Pancreas (tissue), 10 donors: Measurements from ENCODE around the gene STRBP. TPM values are rescaled to one million over a fixed set of nuclear protein-coding genes. Genes with fewer than 3 reads are reported as not detected.

Experiments
- ATAC-seq, 4 donors: fragments of 200-7000 bp; cut with Tn5 transposase; one replicate each; pipeline versions ENCODE4 v1.8.0 to v1.9.1; 2020; ENCODE audit warnings: mild to moderate bottlenecking in 4 of 4, moderate library complexity in 4 of 4
- DNase-seq, 6 donors: peaks; one replicate each; pipeline ENCODE4 v3.0.0-alpha.2; 2020
- FAIRE-seq: peaks from 2 replicates; lab custom pipeline; 2012; peaks lifted over from hg19 to GRCh38; lab: Jason Lieb, UNC
- H3K27ac ChIP-seq, 4 donors: fragments of 200-600 bp; sonication (generic); 1 replicate in 3 of 4; 2 replicates in 1 of 4; pipeline versions ENCODE4 v1.5.0 to v1.8.0; 2020
- H3K27me3 ChIP-seq, 4 donors: fragments of 200-600 bp; one replicate each; pipeline ENCODE4 v1.8.0; 2021
- H3K36me3 ChIP-seq, 3 donors: fragments of 200-600 bp; sonication (generic) in 1 of 3; one replicate each; pipeline versions ENCODE4 v1.5.0 to v1.8.0; 2020 to 2021
- H3K4me1 ChIP-seq, 3 donors: fragments of 200-600 bp; one replicate each; pipeline ENCODE4 v1.8.0; 2021
- H3K4me3 ChIP-seq, 4 donors: fragments of 200-600 bp; sonication (generic) in 2 of 4; one replicate each; pipeline versions ENCODE4 v1.5.0 to v1.8.0; 2020 to 2021
- H3K9me3 ChIP-seq, 4 donors: fragments of 200-600 bp; one replicate each; pipeline ENCODE4 v1.8.0; 2021
- CTCF ChIP-seq, 4 donors: fragments of 200-600 bp; sonication (generic) in 3 of 4; IDR thresholded peaks; one replicate each; pipeline versions ENCODE4 v1.5.0 to v1.8.0; 2021; ENCODE audit warnings: antibody characterized with exemption in 4 of 4
- WGBS, 2 donors: extraction: QIAGEN DNeasy Blood & Tissue Kit; methylation state at CpG; one replicate each; pipeline ENCODE4 v1.1.7; 2013; 5-methylcytosine and 5-hydroxymethylcytosine counted together
- intact Hi-C, 3 donors: fragments of 100-400 bp; cut with DNase I; formaldehyde crosslinking; loops; one replicate each; pipeline versions ENCODE4 v1.11.1 to v1.14.2; 2022
- polyA plus RNA-seq, 2 donors: library from polyadenylated mRNA; stranded (reverse); fragments of 200-250 nt; gene quantifications; one replicate each; pipeline ENCODE4 v1.2.3, GENCODE V29; 2013
- total RNA-seq, 6 donors: library from RNA; stranded (reverse); fragmentation: NEBNext Ultra II Directional in 4 of 6; extraction: Animal tissue kit (Norgen Biotek cat#: 25700) in 4 of 6; gene quantifications; one replicate each; pipeline versions ENCODE4 v1.2.1 to v1.2.4, GENCODE V29; 2021 to 2023
- donor health status: healthy with polysubstance abuse.
- donor health status: DM: no; HTN: no; CAD: no; lungs with moderate emphysema.
- donor health status: DM: no; HTN: no; CAD: no.
- donor health status: control.
- donor health status: control.
- donor health status: Bipolar disorder and iron deficiency.
- donor health status: DM: yes; HTN: yes; CAD: no.
- donor health status: DM: no; HTN: no; CAD: no.
- donor health status: DM: no; HTN: no; CAD: no.
- donor health status: DM: yes; HTN: yes; CAD: no.

The STRBP gene
- total and polyA plus RNA-seq, 8 donors = 8.0 to 17.8 (median 12.5) TPM

GRCh38 chr9:123176949-123177348 is 91.4 kb downstream of the STRBP start:
- ATAC-seq = no peak
- H3K4me3 ChIP-seq = no peak overlapping the region
- H3K4me1 ChIP-seq = peaks cover 0 to 10% (median 0%) of the 10 kb centered on the region in 3 donors
- H3K27me3 ChIP-seq = no peaks in the 10 kb centered on the region
- FAIRE-seq = no peak
- WGBS, 2 donors = 52 to 65% methylated on average over 2 of the region's 2 CpGs
- no peak for TF ChIP-seq CTCF (IDR thresholded peaks at IDR 0.05)
- DNase-seq = no peak
- intact Hi-C loops = no loop called here
- no peaks in the 10 kb centered on the region for H3K9me3 ChIP-seq
- peaks cover 0 to 5% (median 0%) of the 10 kb centered on the region in 3 donors for H3K36me3 ChIP-seq
- no peak overlapping the region for H3K27ac ChIP-seq

- Histone ChIP-seq H3K27ac (no peak overlapping the region), H3K36me3 (peaks cover 0 to 5% (median 0%) of the 10 kb centered on the region in 3 donors), H3K27me3 (no peaks in the 10 kb centered on the region), H3K9me3 (no peaks in the 10 kb centered on the region), H3K4me3 (no peak overlapping the region), H3K4me1 (peaks cover 0 to 10% (median 0%) of the 10 kb centered on the region in 3 donors)
- no peak for TF ChIP-seq CTCF (IDR thresholded peaks at IDR 0.05)
- no peak for ATAC-seq
- intact Hi-C loops = no loop called here
- 69 to 74% methylated on average over 4 of the region's 4 CpGs for WGBS, 2 donors
- FAIRE-seq = no peak
- DNase-seq = no peak
Observed at GRCh38 chr9:123175854-123176629, 92.3 kb downstream of the STRBP start.

GRCh38 chr9:123174887-123175518 is 93.4 kb downstream of the STRBP start:
- Histone ChIP-seq H3K27ac (no peak overlapping the region), H3K27me3 (no peaks in the 10 kb centered on the region), H3K4me3 (no peak overlapping the region), H3K4me1 (peaks cover 0 to 10% (median 0%) of the 10 kb centered on the region in 3 donors), H3K36me3 (peaks cover 0 to 5% (median 0%) of the 10 kb centered on the region in 3 donors), H3K9me3 (no peaks in the 10 kb centered on the region)
- FAIRE-seq (no peak), DNase-seq (no peak), ATAC-seq (no peak)
- TF ChIP-seq CTCF (IDR thresholded peaks at IDR 0.05) = no peak
- 79 to 90% methylated on average over 1 of the region's 1 CpG for WGBS, 2 donors
- intact Hi-C loops = no loop called here

- Histone ChIP-seq H3K4me3 (no peak overlapping the region), H3K9me3 (no peaks in the 10 kb centered on the region), H3K27me3 (no peaks in the 10 kb centered on the region), H3K4me1 (peaks cover 0 to 10% (median 0%) of the 10 kb centered on the region in 3 donors), H3K36me3 (peaks cover 0 to 5% (median 0%) of the 10 kb centered on the region in 3 donors), H3K27ac (no peak overlapping the region)
- WGBS, 2 donors = 97 to 98% methylated on average over 1 of the region's 1 CpG
- intact Hi-C loops = no loop called here
- FAIRE-seq (no peak), ATAC-seq (no peak), DNase-seq (no peak)
- TF ChIP-seq CTCF (IDR thresholded peaks at IDR 0.05) = no peak
Observed at GRCh38 chr9:123174079-123174478, 94.3 kb downstream of the STRBP start.

GRCh38 chr9:123169926-123170325 is 98.5 kb downstream of the STRBP start:
- H3K36me3 ChIP-seq = no peaks in the 10 kb centered on the region
- FAIRE-seq (no peak), ATAC-seq (no peak), DNase-seq (no peak)
- no peak overlapping the region for H3K27ac ChIP-seq
- 93 to 94% methylated on average over 3 of the region's 3 CpGs for WGBS, 2 donors
- H3K27me3 ChIP-seq = no peaks in the 10 kb centered on the region
- H3K4me3 ChIP-seq = no peak overlapping the region
- TF ChIP-seq CTCF (IDR thresholded peaks at IDR 0.05) = no peak
- H3K4me1 ChIP-seq = no peaks in the 10 kb centered on the region
- no peaks in the 10 kb centered on the region for H3K9me3 ChIP-seq
- intact Hi-C loops = no loop called here
